ENCODE data around the gene C3orf62. TPM values are rescaled to one million over a fixed set of nuclear protein-coding genes. Genes with fewer than 3 reads are reported as not detected.
"Not testable (repeated sequence)": the region's sequence is repeated elsewhere in the genome, so short reads cannot be mapped to it uniquely, and the experiment has no call there.

The C3orf62 gene
- polyA plus RNA-seq, 5 donors: 10.8 to 13.4 (median 12.4) TPM

GRCh38 chr3:49271047-49271446 lies 6.0 kb downstream of the C3orf62 start:
- no peak for DNase-seq

- no peak for DNase-seq
Measured at GRCh38 chr3:49270156-49270500, 6.9 kb downstream of the C3orf62 start.

GRCh38 chr3:49269443-49270155 lies 7.4 kb downstream of the C3orf62 start:
- no peak for DNase-seq

- peak; percentile 23 to 31 for DNase-seq
Measured at GRCh38 chr3:49266410-49267095, 10.5 kb downstream of the C3orf62 start.

- no peak for DNase-seq
Measured at GRCh38 chr3:49265661-49266386, 11.2 kb downstream of the C3orf62 start.

GRCh38 chr3:49263159-49263889 lies 13.7 kb downstream of the C3orf62 start:
- no peak for DNase-seq

GRCh38 chr3:49260806-49261324 lies 16.2 kb downstream of the C3orf62 start:
- no peak for DNase-seq

- no peak for DNase-seq
Measured at GRCh38 chr3:49257187-49257586, 19.8 kb downstream of the C3orf62 start.

- DNase-seq: no peak
Measured at GRCh38 chr3:49255718-49256511, 21.1 kb downstream of the C3orf62 start.

- no peak for DNase-seq
Measured at GRCh38 chr3:49255112-49255511, 21.9 kb downstream of the C3orf62 start.

- no peak for DNase-seq
Measured at GRCh38 chr3:49253512-49253911, 23.5 kb downstream of the C3orf62 start.

GRCh38 chr3:49248840-49249227 lies 28.2 kb downstream of the C3orf62 start:
- DNase-seq: no peak

- no peak for DNase-seq
Measured at GRCh38 chr3:49244581-49245205, 32.3 kb downstream of the C3orf62 start.

- DNase-seq: not testable (repeated sequence)
Measured at GRCh38 chr3:49240091-49240490, 36.9 kb downstream of the C3orf62 start.

GRCh38 chr3:49238274-49239127 lies 38.5 kb downstream of the C3orf62 start:
- DNase-seq: no peak

- DNase-seq: no peak
Measured at GRCh38 chr3:49237344-49237743, 39.7 kb downstream of the C3orf62 start.

GRCh38 chr3:49236226-49236625 lies 40.8 kb downstream of the C3orf62 start:
- DNase-seq: no peak

GRCh38 chr3:49228817-49229216 lies 48.2 kb downstream of the C3orf62 start:
- not testable (repeated sequence) for DNase-seq

- DNase-seq: no peak
Measured at GRCh38 chr3:49222002-49222401, 55.0 kb downstream of the C3orf62 start.
